PC-9 (cell line): ENCODE measurements around the gene CEL. TPM values are rescaled to one million over a fixed set of nuclear protein-coding genes. Genes with fewer than 3 reads are reported as not detected.
"Not testable (repeated sequence)": the region's sequence is repeated elsewhere in the genome, so short reads cannot be mapped to it uniquely, and the experiment has no call there.

Experiments used
- BruUV-seq: library from RNA; stranded (reverse); fragments of 400-500 nt; replicated peaks from 2 replicates; lab custom pipeline; 2021; lab: Mats Ljungman, UMichigan
- CTCF ChIA-PET: fragments of 300-600 bp; sonication (Branson Sonifier 250); formaldehyde crosslinking; loops from one replicate; lab custom pipeline; 2022; ENCODE audit warnings: antibody characterized with exemption; lab: Charles Lee
- POLR2A ChIA-PET: fragments of 300-600 bp; sonication (Branson Sonifier 250); formaldehyde crosslinking; loops from one replicate; lab custom pipeline; 2022; ENCODE audit warnings: antibody characterized with exemption; ENCODE audit not compliant: unreplicated experiment; lab: Charles Lee
- DNase-seq, 2 experiments: peaks; one replicate each; pipeline versions ENCODE4 v3.0.0 to v3.0.0-alpha.2; 2015 to 2022; ENCODE audit warnings: mixed read lengths in 1 of 2
- H2AFZ ChIP-seq: fragments of 200-600 bp; sonication (generic); 2 replicates; pipeline ENCODE4 v1.8.1; 2017; ENCODE audit warnings: antibody characterized with exemption
- H3F3A ChIP-seq: fragments of 200-600 bp; sonication (generic); 2 replicates; pipeline ENCODE4 v1.8.1; 2017; ENCODE audit warnings: antibody characterized with exemption, mild to moderate bottlenecking, low read depth; ENCODE audit not compliant: insufficient read depth
- H3K27ac ChIP-seq: fragments of 200-600 bp; sonication (generic); 2 replicates; pipeline ENCODE4 v1.6.1; 2016; ENCODE audit warnings: mixed run types
- H3K27me3 ChIP-seq: fragments of 200-600 bp; sonication (generic); 2 replicates; pipeline ENCODE4 v1.6.1; 2016; ENCODE audit warnings: low read depth, mixed run types; ENCODE audit not compliant: insufficient read depth
- H3K36me3 ChIP-seq: fragments of 200-600 bp; sonication (generic); 2 replicates; pipeline ENCODE4 v1.6.1; 2016; ENCODE audit warnings: low read depth, mixed run types
- H3K4me1 ChIP-seq: fragments of 200-600 bp; sonication (generic); replicated peaks from 2 replicates; pipeline ENCODE4 v1.6.1; 2016; ENCODE audit warnings: mixed run types; ENCODE audit not compliant: insufficient read depth
- H3K4me2 ChIP-seq: fragments of 200-600 bp; sonication (generic); 2 replicates; pipeline ENCODE4 v1.6.1; 2017; ENCODE audit warnings: mixed run types
- H3K4me3 ChIP-seq: fragments of 200-600 bp; sonication (generic); 2 replicates; pipeline ENCODE4 v1.6.1; 2016; ENCODE audit warnings: mixed run types
- H3K79me2 ChIP-seq: fragments of 200-600 bp; sonication (generic); 2 replicates; pipeline ENCODE4 v1.6.1; 2017; ENCODE audit warnings: low read depth, mixed run types
- H3K9me2 ChIP-seq: fragments of 200-600 bp; sonication (generic); 2 replicates; pipeline ENCODE4 v1.8.1; 2017; ENCODE audit warnings: mild to moderate bottlenecking; ENCODE audit not compliant: insufficient read depth
- H3K9me3 ChIP-seq: fragments of 200-600 bp; sonication (generic); 2 replicates; pipeline ENCODE4 v1.8.1; 2016; ENCODE audit warnings: low read depth; ENCODE audit not compliant: insufficient read depth
- H4K20me1 ChIP-seq: fragments of 200-600 bp; sonication (generic); 2 replicates; pipeline ENCODE4 v1.8.1; 2017; ENCODE audit not compliant: insufficient read depth
- EZH2 ChIP-seq: fragments of 200-600 bp; sonication (generic); IDR thresholded peaks from 2 replicates; pipeline ENCODE4 v1.8.0; 2017; ENCODE audit warnings: antibody characterized with exemption, low read depth
- intact Hi-C: fragments of 100-400 bp; cut with micrococcal nuclease; formaldehyde crosslinking; loops from one replicate; pipeline ENCODE4 v1.10.0; 2022; ENCODE audit not compliant: unreplicated experiment
- total RNA-seq: library from RNA; stranded (reverse); gene quantifications from 2 replicates; pipeline ENCODE4 v1.2.3, GENCODE V29; 2021
- TF ChIP-seq, protein P1 (sequence below): fragments of 200-600 bp; sonication (generic); conservative IDR thresholded peaks from 2 replicates; pipeline ENCODE4 v1.6.1; 2017; ENCODE audit warnings: mixed run types, antibody characterized with exemption, mild to moderate bottlenecking, moderate library complexity

Gene CEL
- total RNA-seq, 1 experiment from 2014 or later = 2.7 TPM

DNA sequence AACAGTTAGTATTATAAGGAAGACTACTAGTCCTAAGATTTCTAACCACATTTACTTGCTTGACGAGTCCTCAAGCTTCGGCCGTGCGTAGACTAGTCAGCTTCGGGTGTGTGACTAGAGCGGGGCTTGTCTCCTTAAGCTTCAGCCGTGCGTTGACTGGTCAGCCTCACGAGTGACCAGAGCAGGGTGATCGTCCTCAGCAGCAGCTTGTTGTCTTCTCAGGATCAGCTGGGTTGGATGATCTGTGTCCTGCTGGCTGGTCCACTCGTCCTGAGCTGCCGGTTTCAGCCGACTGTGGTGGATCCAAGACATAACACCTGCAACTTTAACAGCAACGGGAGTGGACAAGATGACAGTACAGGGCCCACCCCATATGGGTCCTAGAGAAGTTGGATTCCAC, 16.7 kb downstream of the CEL start:
- no peak for DNase-seq
- ChIA-PET POLR2A (interaction anchor here (0.7 to 0.9 kb wide), 2 partner anchors 57 to 111 kb away, joined by 8 to 9 read pairs; no protein-coding TSS in a partner anchor), CTCF (no interaction called here)
- H3K79me2 ChIP-seq = no peaks in the 10 kb centered on the region
- TF ChIP-seq, protein P1, sequence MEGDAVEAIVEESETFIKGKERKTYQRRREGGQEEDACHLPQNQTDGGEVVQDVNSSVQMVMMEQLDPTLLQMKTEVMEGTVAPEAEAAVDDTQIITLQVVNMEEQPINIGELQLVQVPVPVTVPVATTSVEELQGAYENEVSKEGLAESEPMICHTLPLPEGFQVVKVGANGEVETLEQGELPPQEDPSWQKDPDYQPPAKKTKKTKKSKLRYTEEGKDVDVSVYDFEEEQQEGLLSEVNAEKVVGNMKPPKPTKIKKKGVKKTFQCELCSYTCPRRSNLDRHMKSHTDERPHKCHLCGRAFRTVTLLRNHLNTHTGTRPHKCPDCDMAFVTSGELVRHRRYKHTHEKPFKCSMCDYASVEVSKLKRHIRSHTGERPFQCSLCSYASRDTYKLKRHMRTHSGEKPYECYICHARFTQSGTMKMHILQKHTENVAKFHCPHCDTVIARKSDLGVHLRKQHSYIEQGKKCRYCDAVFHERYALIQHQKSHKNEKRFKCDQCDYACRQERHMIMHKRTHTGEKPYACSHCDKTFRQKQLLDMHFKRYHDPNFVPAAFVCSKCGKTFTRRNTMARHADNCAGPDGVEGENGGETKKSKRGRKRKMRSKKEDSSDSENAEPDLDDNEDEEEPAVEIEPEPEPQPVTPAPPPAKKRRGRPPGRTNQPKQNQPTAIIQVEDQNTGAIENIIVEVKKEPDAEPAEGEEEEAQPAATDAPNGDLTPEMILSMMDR = no peak
- intact Hi-C loops = no loop called here
- no peaks in the 10 kb centered on the region for H3K9me2 ChIP-seq
- H3K4me3 ChIP-seq = no peak overlapping the region
- H4K20me1 ChIP-seq = no peaks in the 10 kb centered on the region
- H3K36me3 ChIP-seq = no peaks in the 10 kb centered on the region
- BruUV-seq = no TSS peak
- no peaks in the 10 kb centered on the region for H3K4me1 ChIP-seq
- no peak overlapping the region for H2AFZ ChIP-seq
- peaks cover 6% of the 10 kb centered on the region; the same call in 1 of the 2 replicates for H3F3A ChIP-seq
- no peaks in the 10 kb centered on the region for H3K9me3 ChIP-seq
- peaks cover 53% of the 10 kb centered on the region for H3K27me3 ChIP-seq
- no peak overlapping the region for H3K4me2 ChIP-seq
- H3K27ac ChIP-seq = no peak overlapping the region

DNA sequence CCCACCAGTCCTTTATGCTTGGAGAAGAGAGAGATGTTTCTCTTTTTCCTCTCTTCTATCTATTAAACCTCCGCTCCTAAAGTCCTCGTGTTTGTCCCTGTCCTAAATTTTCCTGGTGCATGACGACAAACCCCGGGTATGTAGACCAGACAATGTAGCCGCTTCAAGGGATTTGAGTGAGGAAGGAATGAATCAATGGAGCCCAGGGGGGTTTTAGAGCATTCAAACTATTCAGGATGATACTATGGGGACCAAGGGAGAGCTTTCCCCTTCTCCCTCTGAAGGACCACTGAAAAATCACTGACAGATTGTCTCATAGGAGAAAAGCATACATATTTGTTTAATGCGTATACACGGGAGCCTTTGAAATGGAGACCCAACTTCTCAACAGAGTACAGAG, 18.4 kb downstream of the CEL start:
- Histone ChIP-seq H3F3A (peaks cover 6% of the 10 kb centered on the region; the same call in 1 of the 2 replicates), H3K79me2 (no peaks in the 10 kb centered on the region), H3K9me2 (no peaks in the 10 kb centered on the region), H3K9me3 (no peaks in the 10 kb centered on the region), H3K4me3 (no peak overlapping the region), H3K4me1 (no peaks in the 10 kb centered on the region), H3K4me2 (no peak overlapping the region), H3K36me3 (no peaks in the 10 kb centered on the region), H4K20me1 (no peaks in the 10 kb centered on the region), H3K27me3 (peaks cover 40% of the 10 kb centered on the region; the same call in 1 of the 2 replicates), H3K27ac (no peak overlapping the region), H2AFZ (no peak overlapping the region)
- ChIA-PET POLR2A (no interaction called here), CTCF (no interaction called here)
- no TSS peak for BruUV-seq
- TF ChIP-seq EZH2 = no peak
- TF ChIP-seq, protein P1 = no peak
- DNase-seq = no peak
- intact Hi-C loops = no loop called here

DNA sequence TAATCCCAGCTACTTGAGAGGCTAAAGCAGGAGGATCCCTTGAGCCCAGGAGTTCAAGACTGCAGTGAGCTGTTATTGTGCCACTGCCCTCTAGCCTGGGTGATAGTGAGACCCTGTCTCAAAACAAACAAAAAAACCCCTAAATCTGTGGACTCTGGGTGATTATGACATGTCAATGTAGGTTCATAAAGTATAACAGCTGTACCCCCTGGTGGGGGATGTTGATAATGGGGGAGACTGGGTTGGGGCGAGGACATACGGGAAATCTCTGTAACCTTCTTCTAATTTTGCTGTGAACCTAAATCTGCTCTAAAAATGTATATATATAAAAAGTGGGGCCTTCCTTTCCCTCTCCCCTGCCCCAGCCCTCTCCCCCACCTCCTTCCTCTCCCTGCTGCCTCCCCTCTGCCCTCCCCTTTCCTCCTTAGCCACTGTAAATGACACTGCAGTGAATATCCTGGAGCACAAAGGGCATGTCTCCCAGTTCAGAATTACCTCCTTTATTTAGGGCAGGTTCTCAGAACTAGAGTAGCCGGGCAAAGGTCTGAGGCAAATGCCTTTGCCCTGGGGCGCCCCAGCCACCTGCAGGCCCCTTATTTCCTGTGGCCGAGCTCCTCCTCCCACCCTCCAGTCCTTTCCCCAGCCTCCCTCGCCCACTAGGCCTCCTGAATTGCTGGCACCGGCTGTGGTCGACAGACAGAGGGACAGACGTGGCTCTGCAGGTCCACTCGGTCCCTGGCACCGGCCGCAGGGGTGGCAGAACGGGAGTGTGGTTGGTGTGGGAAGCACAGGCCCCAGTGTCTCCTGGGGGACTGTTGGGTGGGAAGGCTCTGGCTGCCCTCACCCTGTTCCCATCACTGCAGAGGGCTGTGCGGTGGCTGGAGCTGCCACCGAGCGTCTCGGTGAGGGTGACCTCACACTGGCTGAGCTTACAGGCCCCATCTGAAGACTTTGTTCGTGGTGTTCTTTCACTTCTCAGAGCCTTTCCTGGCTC, 19.3 kb downstream of the CEL start:
- H4K20me1 ChIP-seq, H3K79me2 ChIP-seq, H3K4me1 ChIP-seq, H3K4me2 ChIP-seq, H3F3A ChIP-seq, POLR2A ChIA-PET, H2AFZ ChIP-seq, H3K36me3 ChIP-seq, H3K27ac ChIP-seq, BruUV-seq, intact Hi-C loops, DNase-seq, H3K4me3 ChIP-seq, H3K9me2 ChIP-seq, H3K9me3 ChIP-seq, CTCF ChIA-PET: not testable (repeated sequence)
- peaks cover 40% of the 10 kb centered on the region; the same call in 1 of the 2 replicates for H3K27me3 ChIP-seq

DNA sequence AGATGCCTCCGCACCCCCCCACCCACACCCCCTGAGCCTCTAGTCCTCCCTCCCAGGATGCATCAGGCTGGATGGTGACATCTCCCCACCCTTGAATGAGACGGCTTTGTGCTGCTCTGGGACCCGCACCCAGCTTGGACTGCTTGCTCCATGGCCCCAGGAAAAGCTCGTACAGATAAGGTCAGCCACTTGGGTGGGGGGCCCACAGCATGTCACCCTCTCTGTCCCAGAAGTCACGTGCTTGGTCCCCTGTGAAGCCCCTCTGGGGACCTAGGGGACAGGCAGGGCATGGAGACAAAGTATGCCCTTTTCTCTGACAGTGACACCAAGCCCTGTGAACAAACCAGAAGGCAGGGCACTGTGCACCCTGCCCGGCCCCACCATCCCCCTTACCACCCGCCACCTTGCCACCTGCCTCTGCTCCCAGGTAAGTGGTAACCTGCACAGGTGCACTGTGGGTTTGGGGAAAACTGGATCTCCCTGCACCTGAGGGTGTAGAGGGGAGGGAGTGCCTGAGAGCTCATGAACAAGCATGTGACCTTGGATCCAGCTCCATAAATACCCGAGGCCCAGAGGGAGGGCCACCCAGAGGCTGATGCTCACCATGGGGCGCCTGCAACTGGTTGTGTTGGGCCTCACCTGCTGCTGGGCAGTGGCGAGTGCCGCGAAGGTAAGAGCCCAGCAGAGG, 20.3 kb downstream of the CEL start:
- intact Hi-C loops, BruUV-seq: not testable (repeated sequence)

DNA sequence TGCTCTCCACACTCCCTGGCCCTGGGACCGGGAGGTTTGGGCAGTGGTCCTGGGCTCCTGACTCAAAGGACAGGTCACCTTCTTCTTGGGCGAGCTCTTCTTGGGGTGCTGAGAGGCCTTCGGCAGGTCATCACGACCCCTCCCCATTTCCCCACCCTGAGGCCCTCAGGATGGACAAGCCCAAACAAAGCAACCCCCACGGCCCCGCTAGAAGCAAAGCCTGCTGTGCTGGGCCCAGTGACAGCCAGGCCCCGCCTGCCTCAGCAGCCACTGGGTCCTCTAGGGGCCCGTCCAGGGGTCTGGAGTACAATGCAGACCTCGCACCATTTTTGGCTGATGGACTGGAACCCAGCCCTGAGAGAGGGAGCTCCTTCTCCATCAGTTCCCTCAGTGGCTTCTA, 21.9 kb downstream of the CEL start:
- H3K79me2 ChIP-seq, H3K4me2 ChIP-seq, BruUV-seq, H4K20me1 ChIP-seq, H2AFZ ChIP-seq, intact Hi-C loops, H3K36me3 ChIP-seq, H3F3A ChIP-seq, CTCF ChIA-PET, POLR2A ChIA-PET, DNase-seq, H3K4me3 ChIP-seq, H3K9me2 ChIP-seq, H3K4me1 ChIP-seq, H3K27ac ChIP-seq, H3K9me3 ChIP-seq: not testable (repeated sequence)
- H3K27me3 ChIP-seq = peaks cover 21% of the 10 kb centered on the region; the same call in 1 of the 2 replicates

More for the DNA sequence above, 20.3 kb downstream of the CEL start:
- H3K27me3 ChIP-seq = peaks cover 37% of the 10 kb centered on the region; the same call in 1 of the 2 replicates
- POLR2A ChIA-PET, H3K4me3 ChIP-seq, H3K79me2 ChIP-seq, H2AFZ ChIP-seq, H3K9me3 ChIP-seq, CTCF ChIA-PET, H3K4me1 ChIP-seq, H3K27ac ChIP-seq, H3K9me2 ChIP-seq, H4K20me1 ChIP-seq, H3K4me2 ChIP-seq, DNase-seq, H3K36me3 ChIP-seq, H3F3A ChIP-seq: not testable (repeated sequence)
